Measurements from ENCODE around the gene SPAG17.

GRCh38 chr1:118190561-118190960 lies 5.5 kb upstream of the SPAG17 start:
- TF ChIP-seq CTCF (IDR thresholded peaks at IDR 0.05) (no peak), POLR2A (IDR thresholded peaks at IDR 0.05) (no peak)

Measured in Peyer's patch (tissue), 4 donors.